Natural killer cell treated with Interleukin-12 subunit alpha and Interleukin-12 subunit beta and Interleukin-15 and Interleukin-18, amount 100 ng/mL, for 72 hours (primary cell): ENCODE data around the gene EXOC6. TPM values are rescaled to one million over a fixed set of nuclear protein-coding genes. Genes with fewer than 3 reads are reported as not detected.

ENCODE experiments used
- ATAC-seq, 2 donors: fragments of 150-1000 bp; cut with Tn5 transposase in 1 of 2; sonication (Bioruptor Pico), chemical (Tn5 transposase) in 1 of 2; 2 replicates each; pipeline ENCODE4 v1.10.0; 2021
- DNase-seq: peaks from one replicate; pipeline ENCODE4 v3.0.0; 2022; ENCODE audit warnings: low spot score
- H3K27ac Mint-ChIP-seq, 2 donors: 1 replicate in 1 of 2; 2 replicates in 1 of 2; pipeline ENCODE4 v1.8.0; 2022; ENCODE audit warnings: mixed read lengths in 2 of 2, mild to moderate bottlenecking in 1 of 2, moderate library complexity in 1 of 2
- H3K27me3 Mint-ChIP-seq, 2 donors: 1 replicate in 1 of 2; 2 replicates in 1 of 2; pipeline ENCODE4 v1.8.0; 2022; ENCODE audit warnings: mixed read lengths in 2 of 2
- H3K36me3 Mint-ChIP-seq: one replicate; pipeline ENCODE4 v1.8.0; 2022; ENCODE audit warnings: mixed read lengths
- H3K4me1 Mint-ChIP-seq, 2 donors: 1 replicate in 1 of 2; 2 replicates in 1 of 2; pipeline ENCODE4 v1.8.0; 2022; ENCODE audit warnings: low read depth in 2 of 2, mixed read lengths in 2 of 2, mild to moderate bottlenecking in 1 of 2
- H3K4me3 Mint-ChIP-seq: one replicate; pipeline ENCODE4 v1.8.0; 2022; ENCODE audit warnings: mixed read lengths
- H3K9me3 Mint-ChIP-seq: 2 replicates; pipeline ENCODE4 v1.8.0; 2022; ENCODE audit warnings: mixed read lengths
- total RNA-seq, 2 donors: library from RNA; stranded (reverse); gene quantifications; one replicate each; pipeline ENCODE4 v1.2.3, GENCODE V29; 2022

Gene EXOC6
- total RNA-seq, 2 donors from 2014 or later = 9.7 to 14.7 TPM

- Mint-ChIP-seq H3K27me3 (peaks cover 0 to 6% of the 10 kb centered on the region in 2 donors), H3K36me3 (no peaks in the 10 kb centered on the region), H3K27ac (no peak overlapping the region), H3K4me3 (no peak overlapping the region), H3K4me1 (peaks cover 16 to 20% of the 10 kb centered on the region in 2 donors), H3K9me3 (no peaks in the 10 kb centered on the region)
- ATAC-seq (no peak), DNase-seq (no peak)
Observed at GRCh38 chr10:92826061-92826460, 22.3 kb upstream of the EXOC6 start.

DNA sequence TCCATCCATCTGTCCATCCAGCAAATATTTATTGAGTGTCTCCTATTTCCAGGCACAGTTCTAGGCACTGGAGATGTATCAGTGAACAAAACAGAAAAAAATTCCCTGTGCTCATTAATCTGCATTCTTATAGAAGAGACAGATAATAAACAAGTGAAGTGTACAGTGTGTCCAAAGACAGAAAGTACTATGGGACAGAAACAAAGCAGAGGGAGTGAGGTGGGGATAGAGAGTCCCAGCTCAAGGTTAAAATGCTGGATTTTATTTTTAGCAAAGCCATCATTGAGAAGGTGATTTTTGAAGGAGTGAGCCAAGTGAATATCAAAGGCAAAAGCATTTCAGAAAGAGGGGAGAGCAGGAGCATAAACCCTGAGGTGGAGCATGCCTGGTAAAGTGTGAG, 21.8 kb upstream of the EXOC6 start:
- H3K27ac Mint-ChIP-seq = no peak overlapping the region
- DNase-seq = no peak
- no peaks in the 10 kb centered on the region for H3K9me3 Mint-ChIP-seq
- H3K4me3 Mint-ChIP-seq = no peak overlapping the region
- H3K4me1 Mint-ChIP-seq = peaks cover 17 to 21% of the 10 kb centered on the region in 2 donors
- H3K27me3 Mint-ChIP-seq = peaks cover 0 to 6% of the 10 kb centered on the region in 2 donors
- no peak for ATAC-seq
- no peaks in the 10 kb centered on the region for H3K36me3 Mint-ChIP-seq

DNA sequence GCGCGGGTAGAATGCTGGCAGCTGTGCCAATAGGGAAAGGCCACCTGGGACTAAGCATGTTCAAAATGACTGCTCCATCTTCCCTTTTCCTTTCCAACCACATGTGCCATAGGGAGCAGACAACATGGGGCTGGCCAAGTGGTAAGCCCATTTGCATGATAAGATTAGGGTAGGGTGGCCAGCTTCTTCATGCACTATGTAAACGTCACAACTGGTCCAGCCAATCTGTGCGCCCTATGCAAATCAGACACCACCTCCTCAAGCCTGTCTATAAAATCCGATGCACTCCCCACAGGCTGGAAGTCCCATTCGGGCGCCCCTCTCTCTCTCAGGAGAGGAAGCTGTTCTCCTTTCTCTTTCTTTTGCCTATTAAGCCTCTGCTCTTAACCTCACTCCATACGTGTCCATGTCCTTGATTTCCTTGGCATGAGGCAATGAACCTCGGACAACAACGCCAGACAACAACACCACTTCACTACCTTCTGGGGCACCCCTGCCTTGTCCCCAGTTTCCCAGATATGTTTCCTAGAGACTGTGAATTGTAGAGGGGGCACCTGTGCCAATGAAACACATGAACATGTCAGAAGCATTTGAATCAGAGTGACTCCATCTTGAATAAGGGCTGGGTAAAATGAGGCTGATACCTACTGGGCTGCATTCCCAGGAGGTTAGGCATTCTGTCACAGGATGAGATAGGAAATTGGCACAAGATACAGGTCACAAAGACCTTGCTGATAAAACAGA, 19.1 kb upstream of the EXOC6 start:
- H3K4me1 Mint-ChIP-seq = peaks cover 6 to 11% of the 10 kb centered on the region in 2 donors

GRCh38 chr10:92829786-92830377, 18.4 kb upstream of the EXOC6 start:
- Mint-ChIP-seq H3K27ac (peak overlapping the region; percentile 18 to 89), H3K4me1 (peaks cover 6 to 11% of the 10 kb centered on the region in 2 donors), H3K9me3 (no peaks in the 10 kb centered on the region), H3K27me3 (peaks cover 0 to 6% of the 10 kb centered on the region in 2 donors), H3K36me3 (no peaks in the 10 kb centered on the region), H3K4me3 (no peak overlapping the region)
- DNase-seq = no peak
- no peak for ATAC-seq

More for the DNA sequence above, 19.1 kb upstream of the EXOC6 start:
- peaks cover 0 to 6% of the 10 kb centered on the region in 2 donors for H3K27me3 Mint-ChIP-seq
- DNase-seq = no peak
- H3K9me3 Mint-ChIP-seq = no peaks in the 10 kb centered on the region
- no peak for ATAC-seq
- no peaks in the 10 kb centered on the region for H3K36me3 Mint-ChIP-seq
- no peak overlapping the region for H3K27ac Mint-ChIP-seq
- no peak overlapping the region for H3K4me3 Mint-ChIP-seq

DNA sequence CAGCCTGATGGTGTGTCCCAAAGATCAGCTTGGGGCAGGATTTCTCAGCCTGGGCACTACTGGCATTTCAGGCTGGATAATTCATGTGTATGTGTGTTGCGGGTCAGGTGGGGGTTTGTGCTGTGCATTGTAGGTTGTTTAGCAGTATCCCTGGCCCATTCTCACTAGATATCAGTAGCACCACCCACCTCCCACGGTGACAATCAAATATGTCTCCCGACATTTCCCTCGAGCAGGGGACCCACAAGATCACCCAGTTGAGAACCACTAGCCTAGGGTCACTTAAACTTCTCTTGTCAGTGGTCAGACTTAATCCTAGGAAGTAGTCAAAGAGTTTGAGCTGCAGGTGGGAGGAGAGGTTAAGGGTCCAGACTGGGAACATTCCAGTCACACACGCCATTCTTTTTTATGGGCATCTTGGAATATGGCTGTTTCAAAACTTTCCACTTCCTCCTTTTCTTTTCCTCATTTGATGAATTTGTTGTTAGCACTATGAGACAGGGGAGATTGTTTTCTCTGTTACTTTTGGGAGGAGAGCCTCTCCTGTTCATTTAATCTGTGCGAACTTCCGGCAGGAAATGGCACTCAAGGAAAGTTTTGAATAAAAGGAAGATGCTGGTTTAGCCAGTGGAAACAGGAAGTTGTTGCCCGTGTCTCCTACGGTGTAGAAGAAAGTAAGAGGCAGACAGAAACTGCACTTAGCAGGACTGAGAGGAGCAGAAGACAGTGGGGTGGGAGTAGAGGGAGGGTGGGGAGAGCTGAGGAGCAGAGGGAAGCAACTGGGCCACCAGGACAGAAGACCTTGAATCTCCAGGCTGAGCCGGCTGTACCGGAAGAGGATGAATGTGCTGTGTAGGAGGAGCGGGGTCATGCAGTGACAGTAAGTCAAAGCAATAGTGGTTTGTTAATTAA, 17.6 kb upstream of the EXOC6 start:
- peak overlapping the region; percentile 58 for H3K4me3 Mint-ChIP-seq

DNA sequence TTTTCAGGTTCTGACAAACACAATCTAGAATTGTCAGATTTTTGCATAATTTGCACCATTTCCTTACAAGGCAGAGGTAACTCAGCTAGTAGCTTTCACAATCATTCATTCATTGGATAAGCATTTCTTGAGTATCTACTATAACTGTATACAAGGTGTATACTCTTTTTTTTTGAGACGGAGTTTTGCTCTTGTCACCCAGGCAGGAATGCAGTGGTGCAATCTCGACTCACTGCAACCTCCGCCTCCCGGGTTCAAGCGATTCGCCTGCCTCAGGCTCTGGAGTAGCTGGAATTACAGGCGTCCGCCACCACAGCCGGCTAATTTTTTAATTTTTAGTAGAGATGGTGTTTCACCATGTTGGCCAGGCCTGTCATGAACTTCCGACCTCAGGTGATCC, 16.2 kb upstream of the EXOC6 start:
- no peaks in the 10 kb centered on the region for H3K9me3 Mint-ChIP-seq
- no peak overlapping the region for H3K4me3 Mint-ChIP-seq
- ATAC-seq (no peak), DNase-seq (no peak)
- no peaks in the 10 kb centered on the region for H3K36me3 Mint-ChIP-seq
- H3K27me3 Mint-ChIP-seq = no peaks in the 10 kb centered on the region
- H3K4me1 Mint-ChIP-seq = peaks cover 6 to 8% of the 10 kb centered on the region in 2 donors
- no peak overlapping the region for H3K27ac Mint-ChIP-seq

More for the DNA sequence above, 17.6 kb upstream of the EXOC6 start:
- H3K4me1 Mint-ChIP-seq = peaks cover 6 to 11% of the 10 kb centered on the region in 2 donors
- peak overlapping the region; percentile 18 to 89 for H3K27ac Mint-ChIP-seq
- DNase-seq (no peak), ATAC-seq (peak; percentile 64 to 74)
- no peaks in the 10 kb centered on the region for H3K9me3 Mint-ChIP-seq
- H3K27me3 Mint-ChIP-seq = peaks cover 0 to 6% of the 10 kb centered on the region in 2 donors
- no peaks in the 10 kb centered on the region for H3K36me3 Mint-ChIP-seq

- DNase-seq (no peak), ATAC-seq (peak in 1 of 2 donors; percentile 36)
- Mint-ChIP-seq H3K27ac (no peak overlapping the region), H3K9me3 (no peaks in the 10 kb centered on the region), H3K4me1 (peaks cover 6 to 8% of the 10 kb centered on the region in 2 donors), H3K4me3 (no peak overlapping the region), H3K27me3 (no peaks in the 10 kb centered on the region), H3K36me3 (no peaks in the 10 kb centered on the region)
Observed at GRCh38 chr10:92832998-92833650, 15.2 kb upstream of the EXOC6 start.

- ATAC-seq = no peak
- DNase-seq = no peak
- H3K27ac Mint-ChIP-seq = no peak overlapping the region
- no peak overlapping the region for H3K4me3 Mint-ChIP-seq
- H3K4me1 Mint-ChIP-seq = peaks cover 6 to 8% of the 10 kb centered on the region in 2 donors
- H3K9me3 Mint-ChIP-seq = no peaks in the 10 kb centered on the region
- H3K27me3 Mint-ChIP-seq = no peaks in the 10 kb centered on the region
- no peaks in the 10 kb centered on the region for H3K36me3 Mint-ChIP-seq
Observed at GRCh38 chr10:92834331-92834730, 14.0 kb upstream of the EXOC6 start.

- Mint-ChIP-seq H3K36me3 (no peaks in the 10 kb centered on the region), H3K4me1 (peaks cover 6 to 8% of the 10 kb centered on the region in 2 donors), H3K27ac (no peak overlapping the region), H3K4me3 (no peak overlapping the region), H3K9me3 (no peaks in the 10 kb centered on the region), H3K27me3 (no peaks in the 10 kb centered on the region)
- DNase-seq (no peak), ATAC-seq (no peak)
Observed at GRCh38 chr10:92834986-92835385, 13.3 kb upstream of the EXOC6 start.

DNA sequence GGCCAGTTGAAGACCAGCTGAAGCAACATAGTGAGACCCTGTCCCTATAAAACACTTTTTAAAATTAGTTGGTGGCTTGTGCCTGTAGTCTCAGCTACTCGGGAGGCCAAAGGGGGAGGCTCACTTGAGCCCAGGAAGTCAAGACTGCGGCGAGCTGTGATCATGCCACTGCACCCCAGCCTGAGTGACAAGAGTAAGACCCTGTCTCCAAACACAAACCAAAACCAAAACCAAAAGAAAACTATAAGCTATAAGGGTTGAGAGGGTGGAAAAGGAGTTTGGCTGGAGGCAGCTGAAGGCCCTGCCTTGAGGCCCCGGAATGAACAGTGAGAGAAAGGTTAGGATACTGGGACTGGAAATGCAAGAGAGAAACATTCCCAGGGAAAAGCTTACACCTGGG, 10.9 kb upstream of the EXOC6 start:
- Mint-ChIP-seq H3K27me3 (no peaks in the 10 kb centered on the region), H3K4me3 (no peak overlapping the region), H3K36me3 (no peaks in the 10 kb centered on the region), H3K27ac (peak overlapping the region in 1 of 2 donors; percentile 26), H3K4me1 (no peaks in the 10 kb centered on the region), H3K9me3 (no peaks in the 10 kb centered on the region)
- ATAC-seq (peak; percentile 38 to 68), DNase-seq (no peak)

DNA sequence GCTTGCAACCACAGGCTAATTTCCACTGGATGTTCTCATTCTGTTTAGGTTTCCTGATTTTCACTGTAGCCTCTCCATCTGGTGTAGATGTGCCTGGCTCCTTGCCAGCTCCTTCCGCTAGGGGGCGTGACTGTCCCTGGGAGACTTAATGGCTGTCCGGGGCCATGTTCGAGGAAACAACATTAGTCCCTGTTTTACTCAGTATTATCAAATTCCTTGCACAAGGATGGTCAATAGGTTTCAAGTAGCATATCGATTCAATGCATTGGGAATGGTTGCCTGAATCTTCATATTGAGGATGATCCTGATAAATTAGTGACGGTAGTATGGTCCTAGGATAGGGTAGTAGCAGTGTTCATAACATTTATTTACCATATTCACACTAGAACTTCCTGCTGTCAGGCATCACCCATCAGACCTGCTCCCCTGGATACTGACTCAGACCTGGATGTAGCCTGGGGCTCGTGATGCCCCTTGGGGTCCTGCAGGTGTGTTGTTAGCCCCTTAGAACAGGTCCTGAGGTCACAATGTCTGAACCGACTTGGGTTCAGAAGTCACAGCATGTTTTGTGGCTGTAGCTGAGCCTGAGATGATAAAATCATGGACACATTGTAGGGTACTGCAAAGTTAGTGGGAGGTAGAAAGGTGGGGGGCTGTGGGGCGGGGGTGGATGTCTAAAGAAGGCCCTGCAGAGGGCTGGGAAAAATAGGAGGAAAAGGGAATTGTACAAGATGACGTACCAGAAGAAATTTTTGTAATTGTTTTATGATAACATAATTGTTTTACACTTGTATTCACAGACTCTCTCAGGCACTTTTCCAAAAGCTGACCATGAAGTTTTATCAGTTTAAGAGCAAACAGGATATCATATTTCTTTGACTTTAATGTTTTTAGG, 8.9 kb upstream of the EXOC6 start:
- H3K27me3 Mint-ChIP-seq = no peaks in the 10 kb centered on the region
- peaks cover 0 to 3% of the 10 kb centered on the region in 2 donors for H3K4me1 Mint-ChIP-seq
- ATAC-seq (peak in 1 of 2 donors; percentile 67), DNase-seq (peak; percentile 67)
- no peaks in the 10 kb centered on the region for H3K36me3 Mint-ChIP-seq
- no peaks in the 10 kb centered on the region for H3K9me3 Mint-ChIP-seq
- no peak overlapping the region for H3K27ac Mint-ChIP-seq
- H3K4me3 Mint-ChIP-seq = no peak overlapping the region

- Mint-ChIP-seq H3K4me1 (peaks cover 28 to 32% of the 10 kb centered on the region in 2 donors), H3K4me3 (no peak overlapping the region), H3K36me3 (no peaks in the 10 kb centered on the region), H3K9me3 (no peaks in the 10 kb centered on the region), H3K27ac (no peak overlapping the region), H3K27me3 (peaks cover 0 to 4% of the 10 kb centered on the region in 2 donors)
- DNase-seq (no peak), ATAC-seq (no peak)
Observed at GRCh38 chr10:92844746-92845145, 3.6 kb upstream of the EXOC6 start.
